Measurements from ENCODE around the gene CDS2. TPM values are rescaled to one million over a fixed set of nuclear protein-coding genes. Genes with fewer than 3 reads are reported as not detected.

The CDS2 gene
- total RNA-seq, 1 donor = 32.0 TPM

- DNase-seq (ENCODE audit: low read depth) = no peak
- no peak overlapping the region for H3K4me3 ChIP-seq (ENCODE audit: low read depth, low read length)
- TF ChIP-seq CTCF (IDR thresholded peaks at IDR 0.05; ENCODE audit: insufficient read depth, low read length) = no peak
Observed at GRCh38 chr20:5182615-5183254, 55.9 kb downstream of the CDS2 start.

GRCh38 chr20:5183731-5184474 is 57.1 kb downstream of the CDS2 start:
- no peak for TF ChIP-seq CTCF (IDR thresholded peaks at IDR 0.05; ENCODE audit: insufficient read depth, low read length)
- no peak for DNase-seq (ENCODE audit: low read depth)
- no peak overlapping the region for H3K4me3 ChIP-seq (ENCODE audit: low read depth, low read length)

GRCh38 chr20:5184684-5185083 is 57.9 kb downstream of the CDS2 start:
- no peak for TF ChIP-seq CTCF (IDR thresholded peaks at IDR 0.05; ENCODE audit: insufficient read depth, low read length)
- H3K4me3 ChIP-seq (ENCODE audit: low read depth, low read length) = no peak overlapping the region
- no peak for DNase-seq (ENCODE audit: low read depth)

GRCh38 chr20:5187122-5187521 is 60.3 kb downstream of the CDS2 start:
- no peak overlapping the region for H3K4me3 ChIP-seq (ENCODE audit: low read depth, low read length)
- TF ChIP-seq CTCF (IDR thresholded peaks at IDR 0.05; ENCODE audit: insufficient read depth, low read length) = no peak
- no peak for DNase-seq (ENCODE audit: low read depth)

- H3K4me3 ChIP-seq (ENCODE audit: low read depth, low read length) = no peak overlapping the region
- TF ChIP-seq CTCF (IDR thresholded peaks at IDR 0.05; ENCODE audit: insufficient read depth, low read length) = no peak
- DNase-seq (ENCODE audit: low read depth) = no peak
Observed at GRCh38 chr20:5188736-5189135, 61.9 kb downstream of the CDS2 start.

GRCh38 chr20:5189917-5190316 is 63.1 kb downstream of the CDS2 start:
- no peak for DNase-seq (ENCODE audit: low read depth)
- H3K4me3 ChIP-seq (ENCODE audit: low read depth, low read length) = no peak overlapping the region
- no peak for TF ChIP-seq CTCF (IDR thresholded peaks at IDR 0.05; ENCODE audit: insufficient read depth, low read length)
